Upper lobe of left lung (tissue), 4 donors: ENCODE measurements around the gene HSD11B1L.

Experiments
- POLR2A ChIP-seq, 4 donors: fragments of 450-650 bp; IDR thresholded peaks; one replicate each; pipeline ENCODE4 v1.5.1; 2016 to 2017; ENCODE audit warnings: antibody characterized with exemption in 4 of 4, mild to moderate bottlenecking in 2 of 4
- TF ChIP-seq, protein P1 (sequence below), 6 experiments: fragments of 450-650 bp in 4 of 6; fragments of 200-600 bp in 2 of 6; sonication (generic) in 2 of 6; IDR thresholded peaks; one replicate each; pipeline ENCODE4 v1.5.1; 2016 to 2019; ENCODE audit warnings: antibody characterized with exemption in 6 of 6

DNA sequence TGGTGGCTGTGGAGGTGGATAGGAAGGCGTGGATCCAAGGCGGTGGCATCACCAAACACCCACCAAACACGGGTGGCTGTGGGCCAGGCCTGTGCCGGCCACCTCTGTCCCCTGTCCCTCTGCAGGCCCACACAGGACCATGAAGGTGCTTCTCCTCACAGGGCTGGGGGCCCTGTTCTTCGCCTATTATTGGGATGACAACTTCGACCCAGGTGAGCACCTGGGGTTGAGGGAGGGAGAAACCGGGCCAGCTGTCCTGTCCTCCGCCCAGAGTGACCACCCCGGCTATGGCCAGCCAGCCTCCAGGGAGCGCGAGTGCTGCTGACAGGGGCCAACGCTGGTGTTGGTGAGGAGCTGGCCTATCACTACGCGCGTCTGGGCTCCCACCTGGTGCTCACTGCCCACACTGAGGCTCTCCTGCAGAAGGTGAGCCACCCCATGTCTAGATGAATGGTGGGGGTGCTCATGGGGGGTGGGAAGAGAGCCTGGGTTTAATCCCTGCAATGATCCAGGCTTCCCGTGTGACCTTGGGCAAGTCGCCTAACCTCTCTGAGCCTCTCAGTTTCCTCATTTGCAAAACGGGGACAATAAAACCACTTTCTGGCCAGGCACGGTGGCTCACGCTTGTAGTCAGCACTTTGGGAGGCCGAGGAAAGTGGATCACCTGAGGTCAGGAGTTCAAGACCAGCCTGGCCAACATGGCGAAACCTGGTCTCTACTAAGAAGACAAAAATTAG is 4.0 kb downstream of the HSD11B1L start:
- TF ChIP-seq, protein P1, sequence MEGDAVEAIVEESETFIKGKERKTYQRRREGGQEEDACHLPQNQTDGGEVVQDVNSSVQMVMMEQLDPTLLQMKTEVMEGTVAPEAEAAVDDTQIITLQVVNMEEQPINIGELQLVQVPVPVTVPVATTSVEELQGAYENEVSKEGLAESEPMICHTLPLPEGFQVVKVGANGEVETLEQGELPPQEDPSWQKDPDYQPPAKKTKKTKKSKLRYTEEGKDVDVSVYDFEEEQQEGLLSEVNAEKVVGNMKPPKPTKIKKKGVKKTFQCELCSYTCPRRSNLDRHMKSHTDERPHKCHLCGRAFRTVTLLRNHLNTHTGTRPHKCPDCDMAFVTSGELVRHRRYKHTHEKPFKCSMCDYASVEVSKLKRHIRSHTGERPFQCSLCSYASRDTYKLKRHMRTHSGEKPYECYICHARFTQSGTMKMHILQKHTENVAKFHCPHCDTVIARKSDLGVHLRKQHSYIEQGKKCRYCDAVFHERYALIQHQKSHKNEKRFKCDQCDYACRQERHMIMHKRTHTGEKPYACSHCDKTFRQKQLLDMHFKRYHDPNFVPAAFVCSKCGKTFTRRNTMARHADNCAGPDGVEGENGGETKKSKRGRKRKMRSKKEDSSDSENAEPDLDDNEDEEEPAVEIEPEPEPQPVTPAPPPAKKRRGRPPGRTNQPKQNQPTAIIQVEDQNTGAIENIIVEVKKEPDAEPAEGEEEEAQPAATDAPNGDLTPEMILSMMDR (IDR thresholded peaks at IDR 0.05) = no peak
- TF ChIP-seq POLR2A (IDR thresholded peaks at IDR 0.05) = no peak
